Hepatocyte (in vitro differentiated cells): ENCODE results near the gene ZDHHC11B.
"Not testable (repeated sequence)": the region's sequence is repeated elsewhere in the genome, so short reads cannot be mapped to it uniquely, and the experiment has no call there.

Source experiments
- CTCF ChIP-seq: fragments of 200-600 bp; sonication (generic); IDR thresholded peaks from 2 replicates; pipeline ENCODE4 v1.5.1; 2016; ENCODE audit warnings: antibody characterized with exemption, mild to moderate bottlenecking; ENCODE audit not compliant: poor library complexity
- EZH2 ChIP-seq: fragments of 200-600 bp; sonication (generic); IDR thresholded peaks from 2 replicates; pipeline ENCODE4 v1.6.1; 2016; ENCODE audit warnings: antibody characterized with exemption, mild to moderate bottlenecking, borderline replicate concordance

GRCh38 chr5:825544-825943 is 41.0 kb upstream of the ZDHHC11B start:
- peak; percentile 7 for TF ChIP-seq CTCF
- not testable (repeated sequence) for TF ChIP-seq EZH2
